SK-MEL-5 (cell line): ENCODE results near the gene CCHCR1. TPM values are rescaled to one million over a fixed set of nuclear protein-coding genes. Genes with fewer than 3 reads are reported as not detected.

Experiments
- DNase-seq: peaks from one replicate; pipeline ENCODE4 v3.0.0-alpha.2; 2016; ENCODE audit warnings: low read depth, low spot score
- in situ Hi-C: cut with HindIII; loops from 2 replicates; pipeline ENCODE4 v1.10.0; 2016; ENCODE audit warnings: low sequenced_read_pairs, high pct_unique_total_duplicates, low pct_unique_long_range_greater_than_20kb
- small RNA-seq, 2 experiments: library from RNA; depleted of rRNA; stranded (forward); fragments of <200 nt; gene quantifications; one replicate each; pipeline ENCODE3, GENCODE V24; 2014
- total RNA-seq: library from RNA; depleted of rRNA; stranded (reverse); fragments of >200 nt; shearing (Covaris generic); gene quantifications from 2 replicates; pipeline ENCODE4 v1.2.3, GENCODE V29; 2014; rRNA removed

CCHCR1 gene
- total RNA-seq, 1 experiment from 2014 or later = 12.0 TPM

GRCh38 chr6:31094389-31094881 lies 63.2 kb downstream of the CCHCR1 start:
- in situ Hi-C loops = no loop called here
- DNase-seq = no peak

- in situ Hi-C loops = no loop called here
- peak; percentile 76 for DNase-seq
These were observed 64.7 kb downstream of the CCHCR1 start for GRCh38 chr6:31092769-31093505.

Small RNA genes within 50 kb of the gene (small RNA-seq; reads per million reads assigned to genes)
- gene POLR2LP1 = 0 reads per million in 2 experiments

Other genes with a start within 250 kb of the CCHCR1 start
- gene GTF2H4, start 249.6 kb downstream of the CCHCR1 start, total RNA-seq = 16.3 and 18.0 TPM in 2 replicates
- 36.5 and 44.1 TPM in 2 replicates for gene VARS2, start 243.6 kb downstream of the CCHCR1 start, total RNA-seq
- not detected in 2 replicates for gene SFTA2, start 225.6 kb downstream of the CCHCR1 start, total RNA-seq
- gene MUCL3, start 216.8 kb downstream of the CCHCR1 start, total RNA-seq = not detected in 2 replicates
- not detected in 2 replicates for gene MUC21, start 174.1 kb downstream of the CCHCR1 start, total RNA-seq
- not detected in 2 replicates for gene MUC22, start 147.3 kb downstream of the CCHCR1 start, total RNA-seq
- not detected in 2 replicates for gene C6orf15, start 45.2 kb downstream of the CCHCR1 start, total RNA-seq
- not detected in 2 replicates for gene PSORS1C1, start 43.0 kb downstream of the CCHCR1 start, total RNA-seq
- gene CDSN, start 37.4 kb downstream of the CCHCR1 start, total RNA-seq = not detected in 2 replicates
- not detected in 2 replicates for gene PSORS1C2, start 18.7 kb downstream of the CCHCR1 start, total RNA-seq
- gene TCF19, start 787 bp upstream of the CCHCR1 start, total RNA-seq = 14.3 and 16.1 TPM in 2 replicates
- gene POU5F1, start 12.9 kb upstream of the CCHCR1 start, total RNA-seq = not detected in 2 replicates
- 131 and 136 TPM in 2 replicates for gene HLA-C, start 114.3 kb upstream of the CCHCR1 start, total RNA-seq
- gene HLA-B, start 199.4 kb upstream of the CCHCR1 start, total RNA-seq = 179 and 192 TPM in 2 replicates
- gene MICA, start 245.8 kb upstream of the CCHCR1 start, total RNA-seq = 71.5 and 77.4 TPM in 2 replicates